GM13976 (cell line): ENCODE data around the gene RNF2.

Source experiments
- DNase-seq: peaks from one replicate; pipeline ENCODE4 v3.0.0; 2012; ENCODE audit warnings: low spot score
- in situ Hi-C: fragments of 300-500 bp; cut with MboI; formaldehyde crosslinking; loops from one replicate; pipeline ENCODE4 v1.12.0; 2022; ENCODE audit warnings: low sequenced_read_pairs, mixed read lengths, inconsistent platforms; ENCODE audit not compliant: unreplicated experiment
- TF ChIP-seq, protein P1 (sequence below): IDR thresholded peaks from 2 replicates; pipeline ENCODE4 v1.5.1; 2012; ENCODE audit warnings: borderline replicate concordance, mild to moderate bottlenecking; ENCODE audit not compliant: insufficient read depth; ENCODE audit errors: extremely low read depth, missing control alignments, control extremely low read depth

Gene RNF2

DNA sequence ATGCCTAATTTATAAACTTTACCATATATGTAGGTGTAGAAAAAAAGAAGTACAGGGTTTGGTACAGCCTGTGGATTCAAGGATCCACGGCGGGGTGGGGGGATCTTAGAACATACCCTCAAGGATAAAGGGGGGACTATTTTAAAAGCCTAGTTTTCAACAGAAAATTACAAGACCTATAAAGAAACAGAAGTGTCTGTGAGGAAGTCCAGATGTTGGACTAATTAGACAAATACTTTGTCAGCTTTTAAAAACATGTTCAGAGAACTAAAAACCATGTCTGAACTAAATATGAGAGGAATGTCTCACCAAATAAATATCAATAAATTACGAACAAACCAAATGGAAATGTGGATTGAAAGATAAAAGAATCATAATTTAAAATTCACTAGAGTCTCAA is 59.8 kb downstream of the RNF2 start:
- TF ChIP-seq, protein P1, sequence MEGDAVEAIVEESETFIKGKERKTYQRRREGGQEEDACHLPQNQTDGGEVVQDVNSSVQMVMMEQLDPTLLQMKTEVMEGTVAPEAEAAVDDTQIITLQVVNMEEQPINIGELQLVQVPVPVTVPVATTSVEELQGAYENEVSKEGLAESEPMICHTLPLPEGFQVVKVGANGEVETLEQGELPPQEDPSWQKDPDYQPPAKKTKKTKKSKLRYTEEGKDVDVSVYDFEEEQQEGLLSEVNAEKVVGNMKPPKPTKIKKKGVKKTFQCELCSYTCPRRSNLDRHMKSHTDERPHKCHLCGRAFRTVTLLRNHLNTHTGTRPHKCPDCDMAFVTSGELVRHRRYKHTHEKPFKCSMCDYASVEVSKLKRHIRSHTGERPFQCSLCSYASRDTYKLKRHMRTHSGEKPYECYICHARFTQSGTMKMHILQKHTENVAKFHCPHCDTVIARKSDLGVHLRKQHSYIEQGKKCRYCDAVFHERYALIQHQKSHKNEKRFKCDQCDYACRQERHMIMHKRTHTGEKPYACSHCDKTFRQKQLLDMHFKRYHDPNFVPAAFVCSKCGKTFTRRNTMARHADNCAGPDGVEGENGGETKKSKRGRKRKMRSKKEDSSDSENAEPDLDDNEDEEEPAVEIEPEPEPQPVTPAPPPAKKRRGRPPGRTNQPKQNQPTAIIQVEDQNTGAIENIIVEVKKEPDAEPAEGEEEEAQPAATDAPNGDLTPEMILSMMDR = no peak
- DNase-seq = no peak
- in situ Hi-C loops = no loop called here

DNA sequence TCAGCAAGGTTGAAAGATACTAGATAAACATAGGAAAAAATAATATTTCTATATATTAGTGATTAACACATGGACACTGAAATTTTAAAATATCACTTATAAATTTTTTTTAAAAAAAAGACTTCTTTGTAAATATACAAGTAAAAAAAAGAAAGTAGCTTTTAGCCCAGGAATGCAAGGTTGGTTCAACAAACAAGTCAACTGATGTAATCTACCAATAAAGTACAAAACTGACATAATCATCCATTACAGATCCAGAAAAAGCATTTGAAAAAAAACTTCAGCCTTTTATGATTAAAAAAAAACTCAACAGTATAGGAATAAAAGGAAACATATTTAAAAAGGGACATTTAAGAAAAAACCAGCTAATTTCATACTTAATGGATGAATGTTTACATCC is 63.0 kb downstream of the RNF2 start:
- TF ChIP-seq, protein P1 = no peak
- in situ Hi-C loops = no loop called here
- DNase-seq = no peak

DNA sequence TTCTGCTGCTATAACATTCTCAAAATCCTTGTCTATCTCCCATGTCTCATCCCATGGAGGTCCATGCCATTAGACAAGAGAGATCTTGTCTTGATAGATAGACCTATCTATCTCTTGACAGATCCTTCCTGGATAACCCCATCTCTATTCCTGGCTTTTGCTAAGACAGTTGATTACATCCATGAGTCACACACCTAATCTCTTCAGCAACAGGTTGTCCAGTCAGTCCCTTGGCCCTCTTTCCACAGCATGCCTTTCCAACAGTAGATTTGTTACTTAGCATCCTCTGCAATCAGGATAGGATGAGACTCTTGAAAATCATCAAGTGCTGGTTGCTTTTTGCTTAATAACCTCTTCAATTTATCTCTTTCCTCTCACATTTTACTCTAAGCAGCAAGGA is 64.8 kb downstream of the RNF2 start:
- TF ChIP-seq, protein P1 = no peak
- in situ Hi-C loops = no loop called here
- DNase-seq = no peak

DNA sequence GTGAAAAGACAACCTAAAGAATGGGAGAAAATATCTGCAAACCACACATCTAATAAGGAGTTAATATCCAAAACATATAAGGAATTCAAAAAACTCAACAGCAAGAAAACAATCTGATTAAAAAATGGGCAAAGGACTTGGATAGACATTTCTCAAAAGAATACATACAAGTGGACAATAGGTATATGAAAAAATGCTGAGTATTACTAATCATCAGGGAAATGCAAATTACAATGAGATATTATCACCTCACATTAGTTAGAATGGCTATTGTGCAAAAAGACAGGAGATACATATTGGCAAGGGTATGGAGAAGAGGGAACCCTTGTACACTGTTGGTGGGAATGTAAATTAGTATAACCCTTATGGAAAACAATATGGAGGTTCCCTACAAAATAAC is 66.5 kb downstream of the RNF2 start:
- TF ChIP-seq, protein P1 = no peak
- in situ Hi-C loops = no loop called here
- no peak for DNase-seq

DNA sequence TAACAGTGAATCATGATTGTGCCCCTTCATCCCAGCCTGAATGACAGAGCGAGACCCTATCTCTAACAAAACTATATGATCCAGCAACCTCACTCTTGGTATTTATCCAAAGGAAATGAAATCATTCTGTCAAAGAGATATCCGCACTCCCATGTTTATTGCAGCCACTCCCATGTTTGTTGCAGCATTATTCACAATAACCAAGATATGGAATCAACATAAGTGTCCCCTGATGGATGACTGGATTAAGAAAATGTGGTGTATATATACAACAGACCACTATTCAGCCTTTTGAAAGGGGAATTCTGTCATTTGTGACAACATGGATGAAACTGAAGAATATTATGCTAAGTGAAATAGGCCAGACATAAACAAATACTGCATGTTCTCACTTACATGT is 67.0 kb downstream of the RNF2 start:
- DNase-seq = no peak
- TF ChIP-seq, protein P1 = no peak
- in situ Hi-C loops = no loop called here

DNA sequence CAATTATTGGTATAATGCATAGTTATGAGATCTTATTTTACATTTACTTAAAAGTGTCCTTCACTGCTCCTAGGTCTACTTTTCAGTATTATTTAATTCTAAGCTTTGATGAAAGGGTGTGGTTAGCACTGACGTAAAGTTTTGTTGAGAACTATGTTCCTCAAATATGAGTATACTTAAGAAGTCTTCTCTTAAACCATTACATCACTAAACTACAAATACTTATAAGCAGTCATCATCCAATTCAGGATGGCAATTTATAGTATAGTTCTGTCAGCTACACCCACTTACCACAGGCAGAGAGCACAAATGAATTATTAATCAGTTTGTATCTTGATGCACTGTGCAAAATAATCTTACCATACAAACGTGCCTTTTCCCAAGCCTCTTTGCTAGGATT is 84.3 kb downstream of the RNF2 start:
- no peak for DNase-seq
- TF ChIP-seq, protein P1 = no peak
- in situ Hi-C loops = no loop called here

DNA sequence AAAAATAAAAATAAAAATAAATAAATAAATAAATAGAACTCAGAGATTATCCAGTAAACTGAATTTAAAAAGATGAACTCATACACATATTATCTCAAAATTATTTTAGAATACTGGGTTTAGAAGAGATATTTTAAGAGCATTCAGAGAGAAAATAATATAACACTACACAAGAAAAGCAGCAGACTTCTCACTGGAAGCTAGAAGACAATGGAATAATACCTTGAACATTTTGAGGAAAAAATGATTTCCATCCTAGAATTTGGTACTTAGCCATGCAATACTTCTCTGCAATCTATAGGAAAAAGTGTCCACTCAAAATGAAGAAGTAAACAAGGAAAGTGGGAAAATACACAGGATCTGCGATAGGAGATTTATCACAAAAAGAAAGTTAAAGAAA is 87.2 kb downstream of the RNF2 start:
- TF ChIP-seq, protein P1 = no peak
- no peak for DNase-seq
- in situ Hi-C loops = no loop called here
